PC-3 (cell line): ENCODE measurements around the gene RMDN3. TPM values are rescaled to one million over a fixed set of nuclear protein-coding genes. Genes with fewer than 3 reads are reported as not detected.

Experiments
- ATAC-seq: fragments of 200-7000 bp; cut with Tn5 transposase; 2 replicates; pipeline ENCODE4 v1.9.1; 2020; ENCODE audit warnings: mild to moderate bottlenecking, moderate library complexity
- BruUV-seq: library from RNA; stranded (reverse); fragments of 400-500 nt; replicated peaks from 2 replicates; lab custom pipeline; 2021; lab: Mats Ljungman, UMichigan
- CTCF ChIA-PET: fragments of 300-600 bp; sonication (Branson Sonifier 250); formaldehyde crosslinking; loops from one replicate; lab custom pipeline; 2022; ENCODE audit warnings: antibody characterized with exemption; lab: Charles Lee
- POLR2A ChIA-PET: fragments of 300-600 bp; sonication (Branson Sonifier 250); formaldehyde crosslinking; loops from one replicate; lab custom pipeline; 2022; ENCODE audit warnings: antibody characterized with exemption; ENCODE audit not compliant: unreplicated experiment; lab: Charles Lee
- DNase-seq: peaks from one replicate; pipeline ENCODE4 v3.0.0-alpha.2; 2015
- H2AFZ ChIP-seq: fragments of 300-600 bp; sonication (generic); 2 replicates; pipeline ENCODE4 v1.6.0; 2016; ENCODE audit warnings: antibody characterized with exemption, low read length
- H3F3A ChIP-seq: fragments of 300-600 bp; sonication (generic); one replicate; pipeline ENCODE4 v1.6.0; 2017; ENCODE audit warnings: antibody characterized with exemption, low read length, control low read depth, mild to moderate bottlenecking; ENCODE audit not compliant: unreplicated experiment
- H3K27ac ChIP-seq: fragments of 300-600 bp; sonication (generic); 2 replicates; pipeline ENCODE4 v1.5.1; 2016; ENCODE audit warnings: mild to moderate bottlenecking, low read length
- H3K27me3 ChIP-seq: fragments of 300-600 bp; sonication (generic); 2 replicates; pipeline ENCODE4 v1.6.1; 2016; ENCODE audit warnings: low read length, mixed read lengths
- H3K36me3 ChIP-seq: fragments of 300-600 bp; sonication (generic); 2 replicates; pipeline ENCODE4 v1.6.1; 2016; ENCODE audit warnings: low read depth, mixed run types, low read length, mixed read lengths
- H3K4me1 ChIP-seq: fragments of 300-600 bp; sonication (generic); 2 replicates; pipeline ENCODE4 v1.5.1; 2016; ENCODE audit warnings: low read length; ENCODE audit not compliant: insufficient read depth
- H3K4me2 ChIP-seq: fragments of 300-600 bp; sonication (generic); 2 replicates; pipeline ENCODE4 v1.6.0; 2016; ENCODE audit warnings: low read length
- H3K4me3 ChIP-seq: fragments of 300-600 bp; sonication (generic); 2 replicates; pipeline ENCODE4 v1.5.1; 2016; ENCODE audit warnings: mild to moderate bottlenecking, low read length, mixed read lengths
- H3K79me2 ChIP-seq: fragments of 300-600 bp; sonication (generic); 2 replicates; pipeline ENCODE4 v1.6.1; 2017; ENCODE audit warnings: low read length, mixed read lengths
- H3K9ac ChIP-seq: fragments of 300-600 bp; sonication (generic); 2 replicates; pipeline ENCODE4 v1.6.0; 2016; ENCODE audit warnings: mild to moderate bottlenecking, low read length
- H3K9me2 ChIP-seq: fragments of 300-600 bp; sonication (generic); replicated peaks from 2 replicates; pipeline ENCODE4 v1.6.1; 2016; ENCODE audit warnings: mixed run types, low read length, mixed read lengths
- H3K9me3 ChIP-seq: fragments of 300-600 bp; sonication (generic); 2 replicates; pipeline ENCODE4 v1.6.1; 2016; ENCODE audit warnings: low read length, mixed read lengths
- H4K20me1 ChIP-seq: fragments of 300-600 bp; sonication (generic); 2 replicates; pipeline ENCODE4 v1.6.1; 2016; ENCODE audit warnings: low read length, mixed read lengths
- EZH2 ChIP-seq: fragments of 300-600 bp; sonication (generic); IDR thresholded peaks from one replicate; pipeline ENCODE4 v1.6.1; 2017; ENCODE audit warnings: antibody characterized with exemption, mild to moderate bottlenecking, low read length; ENCODE audit not compliant: unreplicated experiment
- EZH2phosphoT487 ChIP-seq: fragments of 300-600 bp; sonication (generic); IDR thresholded peaks from 2 replicates; pipeline ENCODE4 v1.6.1; 2018; ENCODE audit warnings: mild to moderate bottlenecking, antibody characterized with exemption, low read length, borderline replicate concordance
- intact Hi-C: fragments of 100-400 bp; cut with micrococcal nuclease; formaldehyde crosslinking; loops from 2 replicates; pipeline ENCODE4 v1.9.0; 2023
- total RNA-seq: library from RNA; depleted of rRNA; stranded (reverse); fragments of >200 nt; gene quantifications from 2 replicates; pipeline ENCODE4 v1.2.3, GENCODE V29; 2014
- TF ChIP-seq, protein P1 (sequence below): fragments of 300-600 bp; sonication (generic); conservative IDR thresholded peaks from 2 replicates; pipeline ENCODE4 v1.5.1; 2017; ENCODE audit warnings: antibody characterized with exemption, low read depth, mild to moderate bottlenecking, low read length

The RMDN3 gene
- total RNA-seq, 1 experiment from 2014 or later: 21.4 TPM

DNA sequence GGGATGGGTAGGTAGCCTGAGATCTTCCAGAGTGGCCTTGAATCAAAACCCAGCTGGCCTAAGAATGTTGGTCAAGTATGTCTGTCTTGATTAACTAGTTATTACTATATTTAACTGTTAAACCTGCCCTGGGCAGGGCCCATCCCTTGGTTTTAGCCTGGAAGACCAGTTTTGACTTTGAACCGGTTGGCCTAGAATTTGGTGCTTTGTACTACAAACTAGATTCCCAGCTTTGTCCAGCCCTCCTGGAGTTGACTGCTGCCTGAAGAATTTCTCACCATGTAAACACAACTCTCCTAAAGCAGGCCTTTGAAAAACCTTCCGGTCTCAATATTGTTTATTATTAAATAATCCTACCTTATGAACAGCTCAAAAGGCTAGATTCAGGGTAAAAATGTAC, 30.8 kb upstream of the RMDN3 start:
- Histone ChIP-seq H4K20me1 (no peaks in the 10 kb centered on the region), H3K27me3 (no peaks in the 10 kb centered on the region), H3K79me2 (peaks cover 53% of the 10 kb centered on the region), H3K4me2 (peak overlapping the region; percentile 72), H3K9me2 (no peaks in the 10 kb centered on the region), H3F3A (peaks cover 12% of the 10 kb centered on the region), H3K4me1 (peaks cover 47% of the 10 kb centered on the region), H3K36me3 (no peaks in the 10 kb centered on the region), H2AFZ (no peak overlapping the region), H3K27ac (peak overlapping the region; percentile 94), H3K4me3 (no peak overlapping the region), H3K9me3 (no peaks in the 10 kb centered on the region), H3K9ac (peak overlapping the region; percentile 53)
- ChIA-PET POLR2A (no interaction called here), CTCF (interaction anchor here (0.6 to 2.0 kb wide), 11 partner anchors 21 to 350 kb away, joined by 3 to 24 read pairs (median 3); partner anchors contain the start of genes DNAJC17, SPINT1 and ZFYVE19)
- BruUV-seq: no TSS peak
- DNase-seq: peak; percentile 87
- TF ChIP-seq, protein P1, sequence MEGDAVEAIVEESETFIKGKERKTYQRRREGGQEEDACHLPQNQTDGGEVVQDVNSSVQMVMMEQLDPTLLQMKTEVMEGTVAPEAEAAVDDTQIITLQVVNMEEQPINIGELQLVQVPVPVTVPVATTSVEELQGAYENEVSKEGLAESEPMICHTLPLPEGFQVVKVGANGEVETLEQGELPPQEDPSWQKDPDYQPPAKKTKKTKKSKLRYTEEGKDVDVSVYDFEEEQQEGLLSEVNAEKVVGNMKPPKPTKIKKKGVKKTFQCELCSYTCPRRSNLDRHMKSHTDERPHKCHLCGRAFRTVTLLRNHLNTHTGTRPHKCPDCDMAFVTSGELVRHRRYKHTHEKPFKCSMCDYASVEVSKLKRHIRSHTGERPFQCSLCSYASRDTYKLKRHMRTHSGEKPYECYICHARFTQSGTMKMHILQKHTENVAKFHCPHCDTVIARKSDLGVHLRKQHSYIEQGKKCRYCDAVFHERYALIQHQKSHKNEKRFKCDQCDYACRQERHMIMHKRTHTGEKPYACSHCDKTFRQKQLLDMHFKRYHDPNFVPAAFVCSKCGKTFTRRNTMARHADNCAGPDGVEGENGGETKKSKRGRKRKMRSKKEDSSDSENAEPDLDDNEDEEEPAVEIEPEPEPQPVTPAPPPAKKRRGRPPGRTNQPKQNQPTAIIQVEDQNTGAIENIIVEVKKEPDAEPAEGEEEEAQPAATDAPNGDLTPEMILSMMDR: no peak
- no peak for TF ChIP-seq EZH2
- TF ChIP-seq EZH2phosphoT487: no peak
- intact Hi-C loops: loop anchor here (5.0 kb wide), 2 partner anchors 106 to 194 kb away; partner anchors contain the start of genes KNL1 and VPS18
- peak; percentile 6; the same call in 1 of the 2 replicates for ATAC-seq

DNA sequence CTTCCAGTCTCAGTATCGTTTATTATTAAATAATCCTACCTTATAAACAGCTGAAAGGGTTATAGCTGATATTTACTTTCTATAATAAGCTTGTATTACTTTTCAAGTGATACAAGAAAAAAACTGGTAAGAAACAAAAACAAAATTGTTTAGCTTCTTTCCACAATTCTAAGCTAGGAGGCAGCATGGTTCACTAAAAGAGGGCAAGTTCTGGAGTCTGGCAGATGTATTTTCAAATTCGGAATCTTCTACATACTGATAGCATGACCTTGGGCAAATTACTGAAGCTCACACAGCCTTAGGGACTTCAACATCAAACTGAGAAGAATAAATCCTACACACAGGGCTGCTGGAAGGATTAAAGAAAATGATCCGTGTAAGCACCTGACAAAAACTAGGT, 30.1 kb upstream of the RMDN3 start:
- intact Hi-C loops: loop anchor here (5.0 kb wide), 2 partner anchors 107 to 193 kb away; partner anchors contain the start of genes KNL1 and VPS18
- peak; percentile 34 for DNase-seq
- Histone ChIP-seq H2AFZ (no peak overlapping the region), H3K36me3 (no peaks in the 10 kb centered on the region), H3K9me3 (no peaks in the 10 kb centered on the region), H4K20me1 (no peaks in the 10 kb centered on the region), H3K79me2 (peaks cover 48% of the 10 kb centered on the region), H3K27me3 (no peaks in the 10 kb centered on the region), H3K4me2 (peak overlapping the region; percentile 72), H3K9ac (peak overlapping the region; percentile 12), H3K9me2 (no peaks in the 10 kb centered on the region), H3K4me1 (peaks cover 43% of the 10 kb centered on the region), H3K27ac (peak overlapping the region; percentile 94), H3F3A (peaks cover 12% of the 10 kb centered on the region), H3K4me3 (no peak overlapping the region)
- ATAC-seq: no peak
- ChIA-PET CTCF (interaction anchor here (0.6 to 2.0 kb wide), 15 partner anchors 8 to 196 kb away, joined by 3 to 24 read pairs (median 4); partner anchors contain the start of genes DNAJC17, SPINT1 and ZFYVE19), POLR2A (interaction anchor here (0.6 kb wide), 1 partner anchor 8 kb away, joined by 3 read pairs; no protein-coding TSS in a partner anchor)
- TF ChIP-seq EZH2 (no peak), EZH2phosphoT487 (no peak)
- TF ChIP-seq, protein P1: peak; percentile 65
- no TSS peak for BruUV-seq
